Bronchial epithelial cell (primary cell): ENCODE measurements around the gene PARVA. TPM values are rescaled to one million over a fixed set of nuclear protein-coding genes. Genes with fewer than 3 reads are reported as not detected.

Experiments used
- DNase-seq: peaks from one replicate; pipeline ENCODE4 v3.0.0-alpha.2; 2010; ENCODE audit warnings: low read depth
- FAIRE-seq: peaks from 2 replicates; lab custom pipeline; 2011; peaks lifted over from hg19 to GRCh38; lab: Jason Lieb, UNC
- H3K27me3 ChIP-seq: 2 replicates; pipeline ENCODE4 v1.5.1; 2011; ENCODE audit warnings: low read length; ENCODE audit not compliant: control insufficient read depth, insufficient read depth
- H3K36me3 ChIP-seq: 2 replicates; pipeline ENCODE4 v1.5.1; 2011; ENCODE audit warnings: low read length; ENCODE audit not compliant: control insufficient read depth, insufficient read depth
- H3K4me3 ChIP-seq: 2 replicates; pipeline ENCODE4 v1.5.1; 2011; ENCODE audit warnings: mild to moderate bottlenecking, low read depth, low read length, control low read depth
- total RNA-seq: library from RNA; depleted of rRNA; stranded (reverse); fragments of >200 nt; gene quantifications from 2 replicates; pipeline ENCODE4 v1.2.1, GENCODE V29; 2014
- TF ChIP-seq, protein P1 (sequence below): IDR thresholded peaks from 2 replicates; pipeline ENCODE4 v1.5.1; 2011; ENCODE audit warnings: mild to moderate bottlenecking, moderate library complexity, low read length, control low read depth, inconsistent platforms; ENCODE audit not compliant: insufficient read depth, severe bottlenecking

PARVA gene
- total RNA-seq, 1 donor from 2014 or later: 7.6 TPM

DNA sequence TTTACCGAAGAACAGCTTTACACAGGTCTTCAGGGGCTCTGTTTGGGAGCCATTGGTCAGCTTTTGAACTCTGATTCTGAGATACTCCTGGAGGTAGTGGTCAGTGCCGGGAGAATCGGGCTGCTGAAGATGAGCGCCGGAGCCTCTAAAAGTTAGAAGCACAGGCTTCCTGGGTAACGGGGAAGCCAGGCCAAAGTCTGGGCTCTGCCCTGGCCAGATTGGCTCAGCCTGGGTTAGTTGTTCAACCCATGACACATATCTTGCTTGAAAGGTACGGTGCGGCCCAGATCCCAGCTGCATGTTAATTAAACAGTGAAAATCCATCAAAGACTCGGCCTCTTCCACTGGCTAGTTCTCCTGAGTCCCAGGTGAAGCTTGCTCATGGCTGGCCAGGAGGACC is 18.0 kb downstream of the PARVA start:
- Histone ChIP-seq H3K27me3 (no peaks in the 10 kb centered on the region), H3K4me3 (no peak overlapping the region), H3K36me3 (peaks cover 1% of the 10 kb centered on the region)
- DNase-seq (no peak), FAIRE-seq (no peak)
- TF ChIP-seq, protein P1, sequence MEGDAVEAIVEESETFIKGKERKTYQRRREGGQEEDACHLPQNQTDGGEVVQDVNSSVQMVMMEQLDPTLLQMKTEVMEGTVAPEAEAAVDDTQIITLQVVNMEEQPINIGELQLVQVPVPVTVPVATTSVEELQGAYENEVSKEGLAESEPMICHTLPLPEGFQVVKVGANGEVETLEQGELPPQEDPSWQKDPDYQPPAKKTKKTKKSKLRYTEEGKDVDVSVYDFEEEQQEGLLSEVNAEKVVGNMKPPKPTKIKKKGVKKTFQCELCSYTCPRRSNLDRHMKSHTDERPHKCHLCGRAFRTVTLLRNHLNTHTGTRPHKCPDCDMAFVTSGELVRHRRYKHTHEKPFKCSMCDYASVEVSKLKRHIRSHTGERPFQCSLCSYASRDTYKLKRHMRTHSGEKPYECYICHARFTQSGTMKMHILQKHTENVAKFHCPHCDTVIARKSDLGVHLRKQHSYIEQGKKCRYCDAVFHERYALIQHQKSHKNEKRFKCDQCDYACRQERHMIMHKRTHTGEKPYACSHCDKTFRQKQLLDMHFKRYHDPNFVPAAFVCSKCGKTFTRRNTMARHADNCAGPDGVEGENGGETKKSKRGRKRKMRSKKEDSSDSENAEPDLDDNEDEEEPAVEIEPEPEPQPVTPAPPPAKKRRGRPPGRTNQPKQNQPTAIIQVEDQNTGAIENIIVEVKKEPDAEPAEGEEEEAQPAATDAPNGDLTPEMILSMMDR: no peak

DNA sequence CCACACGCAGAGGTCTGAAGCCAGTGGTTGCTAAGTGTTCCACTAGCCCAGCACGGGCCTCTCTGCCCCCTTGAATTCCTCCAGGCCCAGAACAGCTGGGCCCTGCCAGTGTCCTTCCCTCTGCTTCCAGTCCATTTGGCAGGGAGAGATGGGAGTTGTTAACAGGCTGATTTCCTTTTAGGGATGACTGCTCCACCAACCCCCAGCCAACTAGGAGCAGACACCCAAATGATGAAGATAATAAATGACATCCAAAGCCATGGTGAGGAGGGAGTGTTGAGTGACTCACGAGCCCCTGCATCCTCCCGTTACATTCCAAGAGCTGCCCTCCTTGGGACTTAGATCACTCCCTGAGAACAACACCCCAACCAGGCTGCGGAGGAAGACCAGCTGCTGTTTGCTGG is 20.6 kb downstream of the PARVA start:
- FAIRE-seq (no peak), DNase-seq (no peak)
- H3K4me3 ChIP-seq: no peak overlapping the region

DNA sequence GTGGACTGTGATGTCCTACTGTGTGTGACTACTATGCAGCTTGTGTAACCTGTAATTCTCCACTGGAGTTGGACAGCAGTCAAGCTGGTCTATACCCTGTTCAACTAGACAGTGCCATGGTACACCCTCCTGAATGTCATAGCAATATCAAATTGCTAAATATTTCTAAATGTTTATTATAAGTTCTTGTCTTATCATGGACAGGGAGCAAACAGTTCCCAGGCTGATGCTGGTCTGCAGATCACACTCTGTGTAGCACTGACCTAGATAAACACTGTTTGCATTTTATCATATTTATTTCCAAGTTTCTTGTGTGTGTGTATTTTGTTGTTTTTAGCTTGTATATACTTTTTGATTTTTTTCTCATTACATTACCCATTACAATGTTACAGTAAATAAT is 22.0 kb downstream of the PARVA start:
- no peak for FAIRE-seq
- Histone ChIP-seq H3K27me3 (no peaks in the 10 kb centered on the region), H3K4me3 (no peak overlapping the region), H3K36me3 (no peaks in the 10 kb centered on the region)
- TF ChIP-seq, protein P1: no peak
- no peak for DNase-seq

More for the DNA sequence above, 20.6 kb downstream of the PARVA start:
- Histone ChIP-seq H3K27me3 (no peaks in the 10 kb centered on the region), H3K36me3 (peaks cover 1% of the 10 kb centered on the region)
- TF ChIP-seq, protein P1: no peak

DNA sequence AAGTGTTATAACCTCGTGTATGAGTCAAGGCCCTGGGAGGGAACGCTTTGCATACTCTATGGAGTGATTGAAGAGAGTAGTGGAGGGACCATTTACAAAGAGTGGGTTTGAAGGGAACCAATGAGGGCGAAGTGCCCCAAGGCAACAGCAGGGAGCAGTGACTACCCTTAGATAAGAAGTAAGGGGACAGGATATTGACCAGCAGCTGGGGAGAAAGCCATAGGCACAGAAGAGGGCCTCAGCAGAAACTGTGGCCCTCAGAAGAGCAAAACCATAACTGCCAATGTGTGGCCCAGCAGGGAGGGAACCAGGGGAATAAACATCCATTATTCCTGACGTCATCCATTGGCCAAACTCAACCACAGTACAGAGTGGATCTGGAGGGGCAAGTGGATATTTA is 24.7 kb downstream of the PARVA start:
- no peaks in the 10 kb centered on the region for H3K27me3 ChIP-seq
- no peak for FAIRE-seq
- no peak overlapping the region for H3K4me3 ChIP-seq
- H3K36me3 ChIP-seq: no peaks in the 10 kb centered on the region
- TF ChIP-seq, protein P1: no peak
- DNase-seq: no peak

DNA sequence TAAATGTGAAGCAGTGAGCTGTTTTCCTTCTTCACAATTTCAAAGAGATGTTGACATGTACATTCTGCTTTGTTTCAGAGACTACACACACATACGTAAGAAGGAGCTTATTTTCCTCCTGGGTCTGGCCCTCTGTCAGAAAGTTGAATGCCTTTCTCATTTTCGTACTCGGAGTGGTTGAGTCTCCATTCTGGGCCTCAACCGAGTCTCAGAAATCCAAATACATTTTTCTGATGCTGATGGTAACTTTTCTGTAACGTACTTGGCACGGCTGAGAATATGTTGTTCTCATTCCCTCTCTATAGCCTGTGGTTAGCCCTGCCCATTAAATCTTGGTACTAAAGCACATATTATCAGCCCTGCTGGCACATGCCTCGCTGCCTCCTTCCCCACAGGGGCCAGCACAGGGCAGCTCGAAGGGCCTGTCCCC is 25.3 kb downstream of the PARVA start:
- FAIRE-seq: no peak
- Histone ChIP-seq H3K27me3 (no peaks in the 10 kb centered on the region), H3K36me3 (no peaks in the 10 kb centered on the region), H3K4me3 (no peak overlapping the region)
- DNase-seq: no peak
- TF ChIP-seq, protein P1: no peak
